ENCODE results near the gene GLIS1. TPM values are rescaled to one million over a fixed set of nuclear protein-coding genes. Genes with fewer than 3 reads are reported as not detected.
"Not testable (repeated sequence)": the region's sequence is repeated elsewhere in the genome, so short reads cannot be mapped to it uniquely, and the experiment has no call there.

GLIS1 gene
- total RNA-seq, 1 donor from 2014 or later, result 0.16 TPM

GRCh38 chr1:53557830-53558738 is 180.9 kb downstream of the GLIS1 start:
- no peak for TF ChIP-seq CTCF (IDR thresholded peaks at IDR 0.05; ENCODE audit: borderline replicate concordance)
- no peak for DNase-seq

GRCh38 chr1:53557369-53557768 is 181.6 kb downstream of the GLIS1 start:
- Histone ChIP-seq H3K27me3 (ENCODE audit: low read depth) (peaks cover 65% of the 10 kb centered on the region), H3K36me3 (no peaks in the 10 kb centered on the region), H3K9me3 (replicated peaks) (no peaks in the 10 kb centered on the region), H3K4me3 (no peak overlapping the region), H3K27ac (replicated peaks) (no peak overlapping the region), H3K4me1 (no peaks in the 10 kb centered on the region)
- no peak for TF ChIP-seq CTCF (IDR thresholded peaks at IDR 0.05; ENCODE audit: borderline replicate concordance)
- intact Hi-C loops (cut with micrococcal nuclease), result no loop called here
- DNase-seq, result no peak

More at GRCh38 chr1:53557830-53558738, 180.9 kb downstream of the GLIS1 start:
- Histone ChIP-seq H3K4me3 (no peak overlapping the region), H3K27ac (replicated peaks) (no peak overlapping the region), H3K9me3 (replicated peaks) (no peaks in the 10 kb centered on the region), H3K27me3 (ENCODE audit: low read depth) (peaks cover 65% of the 10 kb centered on the region), H3K36me3 (no peaks in the 10 kb centered on the region), H3K4me1 (no peaks in the 10 kb centered on the region)
- intact Hi-C loops (cut with micrococcal nuclease), result no loop called here

- no peak for DNase-seq
- intact Hi-C loops (cut with micrococcal nuclease), result no loop called here
Measured at GRCh38 chr1:53556657-53557227, 182.2 kb downstream of the GLIS1 start.

GRCh38 chr1:53555620-53556326 is 183.2 kb downstream of the GLIS1 start:
- H3K4me1 ChIP-seq; H3K4me3 ChIP-seq; H3K27ac ChIP-seq (replicated peaks); intact Hi-C loops (cut with micrococcal nuclease); DNase-seq; H3K9me3 ChIP-seq (replicated peaks); H3K36me3 ChIP-seq: not testable (repeated sequence)
- H3K27me3 ChIP-seq (ENCODE audit: low read depth), result peaks cover 62% of the 10 kb centered on the region

More at GRCh38 chr1:53556657-53557227, 182.2 kb downstream of the GLIS1 start:
- Histone ChIP-seq H3K4me3 (no peak overlapping the region), H3K27ac (replicated peaks) (no peak overlapping the region), H3K36me3 (no peaks in the 10 kb centered on the region), H3K9me3 (replicated peaks) (no peaks in the 10 kb centered on the region), H3K4me1 (no peaks in the 10 kb centered on the region), H3K27me3 (ENCODE audit: low read depth) (peaks cover 64% of the 10 kb centered on the region)
- TF ChIP-seq CTCF (IDR thresholded peaks at IDR 0.05; ENCODE audit: borderline replicate concordance), result no peak

- no peaks in the 10 kb centered on the region for H3K9me3 ChIP-seq (replicated peaks)
- no peaks in the 10 kb centered on the region for H3K4me1 ChIP-seq
- DNase-seq, result no peak
- peaks cover 52% of the 10 kb centered on the region for H3K27me3 ChIP-seq (ENCODE audit: low read depth)
- intact Hi-C loops (cut with micrococcal nuclease), result no loop called here
- no peak overlapping the region for H3K27ac ChIP-seq (replicated peaks)
- H3K4me3 ChIP-seq, result no peak overlapping the region
- H3K36me3 ChIP-seq, result no peaks in the 10 kb centered on the region
- TF ChIP-seq CTCF (IDR thresholded peaks at IDR 0.05; ENCODE audit: borderline replicate concordance), result no peak
Measured at GRCh38 chr1:53554592-53555305, 184.2 kb downstream of the GLIS1 start.
